Left lung (tissue), 10 donors: ENCODE measurements around the gene TMEM190. TPM values are rescaled to one million over a fixed set of nuclear protein-coding genes. Genes with fewer than 3 reads are reported as not detected.

Experiments
- ATAC-seq: fragments of 200-7000 bp; cut with Tn5 transposase; one replicate; pipeline ENCODE4 v1.9.1; 2020; ENCODE audit warnings: moderate library complexity
- DNase-seq, 4 donors: peaks; one replicate each; pipeline ENCODE4 v3.0.0-alpha.2; 2013 to 2020
- H3K27ac ChIP-seq, 2 donors: fragments of 200-600 bp; sonication (generic) in 1 of 2; one replicate each; pipeline versions ENCODE4 v1.5.0 to v1.8.0; 2020 to 2021
- H3K27me3 ChIP-seq, 2 donors: fragments of 200-600 bp; sonication (generic) in 1 of 2; one replicate each; pipeline versions ENCODE4 v1.5.0 to v1.8.0; 2020 to 2021
- H3K36me3 ChIP-seq, 2 donors: fragments of 200-600 bp; sonication (generic) in 1 of 2; one replicate each; pipeline versions ENCODE4 v1.5.0 to v1.8.0; 2020 to 2021
- H3K4me1 ChIP-seq, 2 donors: fragments of 200-600 bp; one replicate each; pipeline ENCODE4 v1.8.0; 2021
- H3K4me3 ChIP-seq, 2 donors: fragments of 200-600 bp; sonication (generic) in 1 of 2; one replicate each; pipeline versions ENCODE4 v1.5.0 to v1.8.0; 2020 to 2021; ENCODE audit warnings: mild to moderate bottlenecking in 1 of 2
- H3K9me3 ChIP-seq, 2 donors: fragments of 200-600 bp; sonication (generic) in 1 of 2; one replicate each; pipeline versions ENCODE4 v1.5.0 to v1.8.0; 2020 to 2021
- CTCF ChIP-seq, 2 donors: fragments of 200-600 bp; sonication (generic) in 1 of 2; IDR thresholded peaks; one replicate each; pipeline versions ENCODE4 v1.5.0 to v1.8.0; 2021; ENCODE audit warnings: antibody characterized with exemption in 2 of 2
- intact Hi-C, 2 donors: fragments of 100-400 bp; cut with DNase I; formaldehyde crosslinking; loops; one replicate each; pipeline versions ENCODE4 v1.11.2 to v1.14.2; 2022
- polyA plus RNA-seq, 6 donors: library from polyadenylated mRNA; unstranded; fragments of 120-200 nt; gene quantifications; one replicate each; pipeline ENCODE4 v1.2.1, GENCODE V29; 2013; ENCODE audit not compliant: insufficient read length in 6 of 6
- total RNA-seq, 2 donors: library from RNA; stranded (reverse); fragmentation: NEBNext Ultra II Directional; extraction: Animal tissue kit (Norgen Biotek cat#: 25700); gene quantifications; one replicate each; pipeline ENCODE4 v1.2.1, GENCODE V29; 2021
- donor health status: DM: no; HTN: yes; CAD: no.
- donor health status: DM: no; HTN: no; CAD: no.

Gene TMEM190
- total and polyA plus RNA-seq, 8 donors = 1.2 to 15.6 (median 6.9) TPM; not detected in 1

GRCh38 chr19:55339105-55339888, 37.3 kb upstream of the TMEM190 start, which contains the start of gene KMT5C:
KMT5C (plus strand) TSS chr19:55339876; CDS start chr19:55341937, 2,061 bp downstream.
- intact Hi-C loops = no loop called here
- DNase-seq (peak; percentile 99 to 100 (median 100)), ATAC-seq (peak; percentile 89)
- peak within 1 kb of the TSS; percentile 46 to 63 for H3K4me3 ChIP-seq
- H3K4me1 ChIP-seq = peaks cover 8 to 24% of the 10 kb centered on the region in 2 donors
- no peaks in the 10 kb centered on the region for H3K9me3 ChIP-seq
- H3K36me3 ChIP-seq = peaks cover 0 to 21% of the 10 kb centered on the region in 2 donors
- H3K27ac ChIP-seq = peak within 1 kb of the TSS; percentile 95 to 97
- peaks cover 0 to 20% of the 10 kb centered on the region in 2 donors for H3K27me3 ChIP-seq
- TF ChIP-seq CTCF (IDR thresholded peaks at IDR 0.05) = peak; percentile 21 to 52

DNA sequence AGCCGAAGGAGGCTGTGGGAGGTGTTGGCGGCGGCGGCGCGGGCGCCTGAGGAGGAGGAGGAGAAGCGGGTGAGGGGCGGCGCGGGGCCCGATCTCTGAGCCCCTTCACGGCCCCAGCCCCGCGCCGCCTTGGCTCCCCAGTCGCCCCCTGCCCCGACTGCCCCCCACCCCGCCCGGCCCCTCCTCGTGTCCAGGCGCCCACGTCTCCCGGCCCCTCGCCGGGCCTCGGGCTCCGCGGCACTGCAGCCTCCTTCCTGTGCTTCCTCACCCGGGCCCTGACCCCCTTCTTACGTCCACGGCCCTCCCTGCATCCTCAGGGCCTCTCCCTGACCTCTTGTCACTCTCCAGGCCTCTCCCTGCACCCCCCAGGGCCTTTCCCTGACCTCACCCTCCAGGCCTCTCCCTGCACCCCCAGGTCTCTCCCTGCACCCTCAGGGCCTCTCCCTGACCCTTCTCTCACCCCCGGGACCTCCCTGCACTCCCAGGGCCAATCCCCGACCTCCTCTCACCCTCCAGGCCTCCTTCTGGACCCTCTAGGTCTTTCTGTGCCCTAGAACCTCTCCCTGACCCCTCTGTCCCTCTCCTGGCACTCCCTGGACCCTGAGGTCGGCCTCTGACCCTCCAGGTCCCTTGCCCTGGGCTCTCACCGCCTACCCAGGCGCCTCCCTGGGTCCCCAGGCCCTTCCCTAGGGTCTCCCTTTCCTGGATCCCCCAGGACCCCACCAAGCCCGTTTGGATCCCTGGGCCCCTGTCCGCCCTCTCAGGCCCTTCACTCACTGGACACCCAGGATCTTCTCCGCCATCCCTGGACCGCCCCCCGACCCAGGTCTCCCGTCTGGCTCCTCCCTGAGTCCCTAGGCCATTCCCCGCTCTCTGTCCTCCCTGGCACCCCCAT, 36.5 kb upstream of the TMEM190 start:
- ATAC-seq (no peak), DNase-seq (no peak)
- Histone ChIP-seq H3K4me3 (peak overlapping the region; percentile 46 to 63), H3K36me3 (peaks cover 0 to 29% of the 10 kb centered on the region in 2 donors), H3K27ac (peak overlapping the region; percentile 77 to 97), H3K4me1 (peaks cover 8 to 24% of the 10 kb centered on the region in 2 donors), H3K27me3 (peaks cover 0 to 13% of the 10 kb centered on the region in 2 donors), H3K9me3 (no peaks in the 10 kb centered on the region)
- TF ChIP-seq CTCF (IDR thresholded peaks at IDR 0.05) = no peak
- intact Hi-C loops = no loop called here

DNA sequence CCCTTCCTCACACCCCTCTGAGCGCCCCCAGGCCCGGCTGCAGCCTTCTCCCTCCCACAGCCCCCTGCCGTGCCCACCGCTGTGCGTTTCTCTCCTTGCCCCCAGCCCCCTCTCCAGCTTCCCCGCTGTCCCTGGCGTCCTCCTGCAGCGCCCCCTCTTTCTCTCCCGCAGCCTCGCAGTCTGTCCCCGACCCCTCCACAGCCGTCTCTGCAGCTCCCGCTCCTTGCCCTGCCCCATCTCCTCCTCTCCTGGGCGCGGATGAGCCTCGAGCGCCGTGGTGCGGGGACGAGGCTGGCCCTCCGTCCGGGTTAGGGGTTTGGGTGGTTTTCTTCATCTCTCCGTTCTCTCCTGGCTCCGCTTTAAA, 35.9 kb upstream of the TMEM190 start:
- Histone ChIP-seq H3K9me3 (no peaks in the 10 kb centered on the region), H3K36me3 (peaks cover 0 to 31% of the 10 kb centered on the region in 2 donors), H3K4me1 (peaks cover 8 to 24% of the 10 kb centered on the region in 2 donors), H3K27ac (no peak overlapping the region), H3K27me3 (peaks cover 0 to 7% of the 10 kb centered on the region in 2 donors), H3K4me3 (peak overlapping the region; percentile 46 to 63)
- TF ChIP-seq CTCF (IDR thresholded peaks at IDR 0.05) = no peak
- intact Hi-C loops = no loop called here
- no peak for ATAC-seq
- DNase-seq = peak in 1 of 4 donors; percentile 53

- Histone ChIP-seq H3K4me3 (peak overlapping the region; percentile 46 to 63), H3K4me1 (peaks cover 8 to 24% of the 10 kb centered on the region in 2 donors), H3K27me3 (peaks cover 0 to 3% of the 10 kb centered on the region in 2 donors), H3K36me3 (peaks cover 0 to 34% of the 10 kb centered on the region in 2 donors), H3K27ac (no peak overlapping the region), H3K9me3 (no peaks in the 10 kb centered on the region)
- peak; percentile 26 for ATAC-seq
- intact Hi-C loops = no loop called here
- TF ChIP-seq CTCF (IDR thresholded peaks at IDR 0.05) = no peak
- peak; percentile 26 to 90 (median 86) for DNase-seq
These were observed 35.4 kb upstream of the TMEM190 start for GRCh38 chr19:55341171-55341588.
